Transverse colon (tissue), 4 donors: Measurements from ENCODE around the gene DNER. TPM values are rescaled to one million over a fixed set of nuclear protein-coding genes. Genes with fewer than 3 reads are reported as not detected.

Experiments
- DNase-seq: peaks from one replicate; pipeline ENCODE4 v3.0.0-alpha.2; 2019
- H3K27ac ChIP-seq, 4 donors: fragments of 200-600 bp; sonication (generic); 2 replicates each; pipeline ENCODE4 v1.5.1; 2016 to 2018; ENCODE audit warnings: inconsistent platforms in 4 of 4
- H3K27me3 ChIP-seq: fragments of 200-600 bp; sonication (generic); 2 replicates; pipeline ENCODE4 v1.5.1; 2017; ENCODE audit warnings: inconsistent platforms
- H3K36me3 ChIP-seq, 4 donors: fragments of 200-600 bp; sonication (generic); 2 replicates each; pipeline ENCODE4 v1.5.1; 2017 to 2019; ENCODE audit warnings: inconsistent platforms in 4 of 4
- H3K4me1 ChIP-seq, 4 donors: fragments of 200-600 bp; sonication (generic); 2 replicates each; pipeline ENCODE4 v1.5.1; 2017 to 2020; ENCODE audit warnings: inconsistent platforms in 4 of 4
- H3K4me3 ChIP-seq, 4 donors: fragments of 200-600 bp; sonication (generic); 1 replicate in 1 of 4; 2 replicates in 3 of 4; pipeline versions ENCODE4 v1.5.1 to v1.6.1; 2017 to 2019; ENCODE audit warnings: inconsistent platforms in 4 of 4
- H3K9me3 ChIP-seq, 2 donors: fragments of 200-600 bp; sonication (generic); 2 replicates each; pipeline ENCODE4 v1.5.1; 2017 to 2019; ENCODE audit warnings: inconsistent platforms in 2 of 2
- EP300 ChIP-seq: sonication (generic); formaldehyde crosslinking; IDR thresholded peaks from one replicate; pipeline ENCODE4 v1.6.1; 2017; ENCODE audit warnings: antibody characterized with exemption, low read depth
- POLR2A ChIP-seq: fragments of 450-650 bp; IDR thresholded peaks from one replicate; pipeline ENCODE4 v1.6.1; 2016; ENCODE audit warnings: antibody characterized with exemption, mild to moderate bottlenecking, moderate library complexity
- POLR2AphosphoS5 ChIP-seq, 3 donors: sonication (generic); formaldehyde crosslinking; IDR thresholded peaks; one replicate each; pipeline ENCODE4 v1.6.1; 2016; ENCODE audit warnings: antibody characterized with exemption in 3 of 3
- WGBS, 2 donors: methylation state at CpG; one replicate each; pipeline ENCODE4 v1.1.5; 2018; ENCODE audit warnings: low coverage in 1 of 2; 5-methylcytosine and 5-hydroxymethylcytosine counted together
- in situ Hi-C, 4 donors: fragments of 200-750 bp; cut with MboI; loops; one replicate each; pipeline versions ENCODE4 v1.15.0 to v1.15.1; 2017; ENCODE audit warnings: low sequenced_read_pairs in 3 of 4, low pct_ligation_motif_present in 1 of 4, low pct_unique_long_range_greater_than_20kb in 1 of 4
- intact Hi-C: fragments of 100-400 bp; cut with DNase I; formaldehyde crosslinking; loops from one replicate; pipeline ENCODE4 v1.15.1; 2023; ENCODE audit warnings: low total_unique reads
- total RNA-seq, 4 donors: library from RNA; depleted of rRNA; stranded (reverse); fragments of >200 nt; gene quantifications; one replicate each; pipeline ENCODE4 v1.1.0, GENCODE V29; 2016
- TF ChIP-seq, protein P1 (sequence below), 5 experiments: fragments of 200-600 bp in 3 of 5; fragments of 450-650 bp in 2 of 5; sonication (generic) in 3 of 5; IDR thresholded peaks; 1 replicate in 2 of 5; 2 replicates in 3 of 5; pipeline ENCODE4 v1.5.1; 2016 to 2017; ENCODE audit warnings: antibody characterized with exemption in 5 of 5, inconsistent platforms in 3 of 5, mild to moderate bottlenecking in 2 of 5, moderate library complexity in 1 of 5

DNER gene
- total RNA-seq, 4 donors from 2014 or later, result 1.9 to 4.9 (median 2.5) TPM

DNA sequence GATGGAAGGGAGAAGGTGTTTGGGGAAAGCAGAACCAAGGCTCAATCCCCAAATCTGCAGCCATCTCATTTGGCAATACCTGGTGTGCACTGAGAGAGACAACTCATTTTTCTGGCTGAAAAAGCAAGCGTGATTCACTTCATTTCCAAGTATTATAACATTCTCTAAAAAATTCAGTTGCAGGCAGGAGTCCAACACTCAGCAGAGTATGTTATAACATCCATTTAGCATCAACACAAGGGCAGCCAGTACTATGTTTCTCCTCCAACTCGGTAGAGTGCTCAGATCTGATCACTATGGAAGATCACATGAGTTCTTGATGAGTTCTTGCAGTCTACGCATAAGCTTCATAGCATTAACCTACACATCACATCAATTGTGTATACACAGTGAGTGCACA lies 343.8 kb downstream of the DNER start:
- 50 to 69% methylated on average over 1 to 3 of the region's 3 CpGs for WGBS, 2 donors
- intact Hi-C loops (no loop called here), in situ Hi-C loops (no loop called here)
- Histone ChIP-seq H3K4me3 (no peak overlapping the region), H3K27ac (no peak overlapping the region), H3K4me1 (no peaks in the 10 kb centered on the region), H3K36me3 (no peaks in the 10 kb centered on the region), H3K27me3 (no peaks in the 10 kb centered on the region), H3K9me3 (peaks cover 0 to 5% of the 10 kb centered on the region in 2 donors)
- no peak for DNase-seq
- no peak for TF ChIP-seq POLR2A
- TF ChIP-seq POLR2AphosphoS5 (IDR thresholded peaks at IDR 0.05), result no peak
- TF ChIP-seq EP300, result no peak
- TF ChIP-seq, protein P1, sequence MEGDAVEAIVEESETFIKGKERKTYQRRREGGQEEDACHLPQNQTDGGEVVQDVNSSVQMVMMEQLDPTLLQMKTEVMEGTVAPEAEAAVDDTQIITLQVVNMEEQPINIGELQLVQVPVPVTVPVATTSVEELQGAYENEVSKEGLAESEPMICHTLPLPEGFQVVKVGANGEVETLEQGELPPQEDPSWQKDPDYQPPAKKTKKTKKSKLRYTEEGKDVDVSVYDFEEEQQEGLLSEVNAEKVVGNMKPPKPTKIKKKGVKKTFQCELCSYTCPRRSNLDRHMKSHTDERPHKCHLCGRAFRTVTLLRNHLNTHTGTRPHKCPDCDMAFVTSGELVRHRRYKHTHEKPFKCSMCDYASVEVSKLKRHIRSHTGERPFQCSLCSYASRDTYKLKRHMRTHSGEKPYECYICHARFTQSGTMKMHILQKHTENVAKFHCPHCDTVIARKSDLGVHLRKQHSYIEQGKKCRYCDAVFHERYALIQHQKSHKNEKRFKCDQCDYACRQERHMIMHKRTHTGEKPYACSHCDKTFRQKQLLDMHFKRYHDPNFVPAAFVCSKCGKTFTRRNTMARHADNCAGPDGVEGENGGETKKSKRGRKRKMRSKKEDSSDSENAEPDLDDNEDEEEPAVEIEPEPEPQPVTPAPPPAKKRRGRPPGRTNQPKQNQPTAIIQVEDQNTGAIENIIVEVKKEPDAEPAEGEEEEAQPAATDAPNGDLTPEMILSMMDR (IDR thresholded peaks at IDR 0.05), result no peak

DNA sequence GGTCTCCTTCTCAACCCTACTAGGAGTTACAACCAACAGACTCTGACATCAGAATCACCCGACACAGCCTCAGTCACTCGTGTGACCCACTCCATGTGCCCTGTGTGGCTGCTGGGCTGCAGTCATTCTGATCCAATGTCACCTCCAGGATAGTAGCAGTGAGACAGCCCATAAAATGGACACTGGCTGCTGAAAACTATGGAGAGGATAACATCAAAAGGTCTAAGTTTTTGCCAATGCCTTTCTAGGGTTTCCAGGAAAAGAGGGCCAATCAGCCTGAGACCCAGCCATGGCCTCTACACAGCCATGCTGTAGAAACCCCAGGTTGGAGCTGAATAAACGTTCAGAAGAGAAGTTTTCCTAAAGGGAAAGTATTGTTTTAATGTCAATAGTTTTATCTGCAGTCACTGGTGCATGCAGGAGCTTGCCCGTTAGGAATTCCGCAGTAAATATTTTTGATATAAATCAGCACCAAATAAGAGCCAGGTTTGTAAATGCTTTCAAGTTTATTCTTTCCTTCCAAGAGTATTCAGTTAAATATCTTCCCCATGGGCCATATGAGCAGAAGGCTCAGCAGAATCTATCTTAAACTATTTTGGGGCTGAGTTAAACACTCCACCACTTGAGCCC lies 351.1 kb downstream of the DNER start:
- in situ Hi-C loops (no loop called here), intact Hi-C loops (no loop called here)
- Histone ChIP-seq H3K27ac (no peak overlapping the region), H3K36me3 (no peaks in the 10 kb centered on the region), H3K27me3 (no peaks in the 10 kb centered on the region), H3K9me3 (no peaks in the 10 kb centered on the region), H3K4me1 (no peaks in the 10 kb centered on the region), H3K4me3 (no peak overlapping the region)
- no peak for DNase-seq
- WGBS, 2 donors, result 71 to 73% methylated on average over 3 to 5 of the region's 5 CpGs
- TF ChIP-seq POLR2AphosphoS5 (IDR thresholded peaks at IDR 0.05) (no peak), POLR2A (no peak), EP300 (no peak)
- TF ChIP-seq, protein P1 (IDR thresholded peaks at IDR 0.05), result no peak

DNA sequence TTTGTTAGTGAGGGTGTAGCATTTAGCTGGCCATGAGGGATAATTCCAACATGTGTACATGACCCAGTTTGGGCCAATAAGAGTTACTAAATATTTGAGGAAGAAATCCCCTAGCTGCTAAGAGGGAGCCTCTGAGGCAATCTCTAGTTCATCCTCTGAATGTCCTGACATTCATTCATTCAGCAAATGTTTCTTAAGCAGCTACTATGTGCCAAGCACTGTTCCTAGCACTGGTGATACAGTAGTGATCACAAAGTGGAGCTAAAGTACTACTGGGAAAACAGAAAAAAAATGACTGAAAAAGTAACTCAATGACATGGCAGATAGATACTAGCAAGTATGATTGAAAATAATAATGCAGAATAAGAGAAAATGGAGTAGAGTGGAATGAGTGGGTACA lies 363.5 kb downstream of the DNER start:
- intact Hi-C loops, result no loop called here
- no peaks in the 10 kb centered on the region for H3K9me3 ChIP-seq
- in situ Hi-C loops, result no loop called here
- no peaks in the 10 kb centered on the region for H3K4me1 ChIP-seq
- TF ChIP-seq EP300 (no peak), POLR2A (no peak), POLR2AphosphoS5 (IDR thresholded peaks at IDR 0.05) (no peak)
- TF ChIP-seq, protein P1 (IDR thresholded peaks at IDR 0.05), result no peak
- no peak overlapping the region for H3K4me3 ChIP-seq
- H3K27me3 ChIP-seq, result no peaks in the 10 kb centered on the region
- H3K27ac ChIP-seq, result no peak overlapping the region
- no peak for DNase-seq
- no peaks in the 10 kb centered on the region for H3K36me3 ChIP-seq

DNA sequence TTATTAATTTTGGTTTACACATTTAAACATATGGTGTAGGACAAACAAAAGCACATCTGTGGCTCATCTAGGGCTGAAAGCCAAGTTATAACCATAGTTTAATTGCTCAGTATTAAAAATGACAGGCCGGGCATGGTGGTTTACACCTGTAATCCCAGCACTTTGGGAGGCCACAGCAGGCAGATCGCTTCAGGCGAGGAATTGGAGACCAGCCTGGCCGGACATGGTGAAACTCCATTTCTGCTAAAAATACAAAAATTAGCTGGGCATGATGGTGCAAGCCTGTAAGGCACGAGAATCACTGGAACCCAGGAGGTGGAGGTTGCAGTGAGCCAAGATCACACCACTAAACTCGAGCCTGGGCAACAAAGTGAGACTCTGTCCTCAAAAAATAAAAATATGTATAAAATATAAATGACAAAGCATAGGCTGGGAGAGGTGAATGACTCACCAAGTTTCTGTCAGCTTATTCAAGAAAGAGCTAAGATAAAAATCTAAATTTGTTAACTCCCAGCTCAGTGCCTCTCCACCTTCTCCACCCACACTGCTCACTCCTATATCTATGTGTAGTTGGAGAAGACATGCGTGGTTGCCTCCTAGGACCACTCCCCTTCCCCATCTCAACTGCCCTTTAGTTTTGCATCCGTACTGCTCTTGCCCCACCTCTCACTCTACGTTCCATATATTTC lies 364.1 kb downstream of the DNER start:
- no peak for TF ChIP-seq EP300
- TF ChIP-seq POLR2A, result no peak
- TF ChIP-seq POLR2AphosphoS5 (IDR thresholded peaks at IDR 0.05), result no peak
- TF ChIP-seq, protein P1 (IDR thresholded peaks at IDR 0.05), result no peak
- in situ Hi-C loops, result no loop called here
- Histone ChIP-seq H3K36me3 (no peaks in the 10 kb centered on the region), H3K4me3 (no peak overlapping the region), H3K27ac (no peak overlapping the region), H3K4me1 (no peaks in the 10 kb centered on the region), H3K9me3 (no peaks in the 10 kb centered on the region), H3K27me3 (no peaks in the 10 kb centered on the region)
- no peak for DNase-seq
- intact Hi-C loops, result no loop called here
- WGBS, 2 donors, result 63 to 76% methylated on average over 3 to 9 of the region's 9 CpGs
